Heart left ventricle (tissue), 13 donors: Measurements from ENCODE around the gene SLC25A29.

ENCODE experiments used
- CTCF ChIP-seq, 12 donors: fragments of 200-600 bp; sonication (generic) in 4 of 12; IDR thresholded peaks; one replicate each; pipeline versions ENCODE4 v1.5.0 to v1.8.0; 2018 to 2022; ENCODE audit warnings: antibody characterized with exemption in 12 of 12, mild to moderate bottlenecking in 5 of 12
- POLR2A ChIP-seq, 2 donors: fragments of 450-650 bp; IDR thresholded peaks; one replicate each; pipeline ENCODE4 v1.6.1; 2017; ENCODE audit warnings: antibody characterized with exemption in 2 of 2, mild to moderate bottlenecking in 2 of 2, moderate library complexity in 2 of 2
- donor health status: ischemic (EF 13 %, LVEDD 7.1; RV severe dilation, severe dysfunction).
- donor health status: DM: no; HTN: yes; CAD: no.
- donor health status: DM: no; HTN: no; CAD: no.
- donor health status: ischemic (EF 25% LVEDD 6.9; RV normal size, moderate dysfunction).
- donor health status: ischemic (EF 25% LVEDD 5.7; RV mildly dilated, moderate dysfunction).
- donor health status: ischemic (EF 35%, LVEDD 5.7; RV mildly dilated, moderate dysfunction).
- donor health status: nonischemic (EF 11% LVEDD 7.7; RV severe dilation, severe dysfunction).
- donor health status: DM: yes; HTN: yes; CAD: no.
- donor health status: PGD.
- donor health status: ischemic (EF 29% LVEDD 5.4; RV normal size, mild dysfunction).
- donor health status: nonischemic (EF 23%, LVEDD 6.1; RV moderate dilation, normal function).

- TF ChIP-seq CTCF (IDR thresholded peaks at IDR 0.05), result no peak
- no peak for TF ChIP-seq POLR2A (IDR thresholded peaks at IDR 0.05)
Observed at GRCh38 chr14:100323121-100323941, 17.1 kb upstream of the SLC25A29 start, which contains the start of gene SLC25A47.
